Skeletal muscle satellite cell (primary cell): ENCODE results near the gene CHD9NB.
"Not testable (repeated sequence)": the region's sequence is repeated elsewhere in the genome, so short reads cannot be mapped to it uniquely, and the experiment has no call there.

Experiments used
- H3K27me3 ChIP-seq: 2 replicates; pipeline ENCODE4 v1.7.0; 2013; ENCODE audit warnings: low read length; ENCODE audit not compliant: control insufficient read depth, insufficient read depth
- H3K36me3 ChIP-seq: 2 replicates; pipeline ENCODE4 v1.7.0; 2013; ENCODE audit warnings: mild to moderate bottlenecking, control low read depth, low read length; ENCODE audit not compliant: insufficient read depth
- H3K4me1 ChIP-seq: 2 replicates; pipeline ENCODE4 v1.7.0; 2013; ENCODE audit warnings: low read length; ENCODE audit not compliant: control insufficient read depth, insufficient read depth
- H3K4me2 ChIP-seq: 2 replicates; pipeline ENCODE4 v1.7.0; 2013; ENCODE audit warnings: mild to moderate bottlenecking, low read length
- H3K4me3 ChIP-seq: 2 replicates; pipeline ENCODE4 v1.7.0; 2013; ENCODE audit warnings: low read length
- H3K9ac ChIP-seq: 2 replicates; pipeline ENCODE4 v1.7.0; 2013; ENCODE audit warnings: mild to moderate bottlenecking, low read depth, low read length, moderate library complexity
- H3K9me3 ChIP-seq: replicated peaks from 2 replicates; pipeline ENCODE4 v1.7.0; 2013; ENCODE audit warnings: mild to moderate bottlenecking, control low read depth, low read length

The CHD9NB gene

GRCh38 chr16:53054670-53055485 is 2.2 kb upstream of the CHD9NB start, which contains the start of gene CHD9:
Gene CHD9 (plus strand): TSS chr16:53054991. CDS start chr16:53156090, 101,099 bp downstream.
- peak within 1 kb of the TSS; percentile 84 for H3K4me2 ChIP-seq
- H3K4me3 ChIP-seq = peak within 1 kb of the TSS; percentile 92
- no peaks in the 10 kb centered on the region for H3K27me3 ChIP-seq
- no peaks in the 10 kb centered on the region for H3K36me3 ChIP-seq
- peak within 1 kb of the TSS; percentile 85 for H3K9ac ChIP-seq
- peaks cover 43% of the 10 kb centered on the region for H3K4me1 ChIP-seq
- H3K9me3 ChIP-seq = no peaks in the 10 kb centered on the region

DNA sequence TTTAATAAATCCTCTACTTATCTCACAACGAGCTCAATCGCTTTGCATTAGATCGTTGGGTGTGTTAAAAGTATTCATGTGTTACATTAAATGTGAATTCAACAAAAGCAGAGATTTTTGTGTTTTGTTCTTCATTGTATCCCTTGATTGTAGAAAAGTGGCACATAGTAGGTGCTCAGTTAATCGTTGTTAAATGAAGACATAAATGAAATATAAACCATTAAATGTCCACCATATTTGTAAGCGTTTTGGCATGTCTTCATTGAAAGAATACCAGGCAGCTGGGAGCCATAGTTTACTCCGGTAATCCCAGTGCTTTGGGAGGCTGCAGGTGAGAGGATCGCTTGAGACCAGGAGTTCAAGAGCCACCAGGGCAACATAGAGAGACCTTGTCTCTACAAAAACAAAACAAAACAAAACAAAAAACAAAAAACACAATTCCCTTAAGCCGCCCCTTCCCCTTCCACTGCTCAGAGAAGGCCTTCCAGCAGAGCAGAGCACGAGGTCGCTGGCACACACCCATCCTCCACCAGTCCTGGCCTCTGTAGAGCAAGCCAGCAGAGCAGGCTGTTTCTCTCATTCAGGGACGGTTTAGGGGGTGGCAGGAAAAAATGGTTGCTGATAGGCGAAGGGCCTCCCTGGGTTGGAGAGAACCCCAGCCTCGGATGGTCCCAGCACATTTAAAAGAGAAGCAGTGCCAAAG is 1.4 kb upstream of the CHD9NB start:
- no peaks in the 10 kb centered on the region for H3K9me3 ChIP-seq
- H3K9ac ChIP-seq = peak overlapping the region; percentile 85
- peak overlapping the region; percentile 84 for H3K4me2 ChIP-seq
- H3K36me3 ChIP-seq = no peaks in the 10 kb centered on the region
- peaks cover 43% of the 10 kb centered on the region for H3K4me1 ChIP-seq
- peak overlapping the region; percentile 92 for H3K4me3 ChIP-seq
- no peaks in the 10 kb centered on the region for H3K27me3 ChIP-seq

GRCh38 chr16:53051255-53051654 is 1.4 kb downstream of the CHD9NB start:
- not testable (repeated sequence) for H3K4me2 ChIP-seq, H3K27me3 ChIP-seq, H3K9ac ChIP-seq, H3K9me3 ChIP-seq, H3K4me3 ChIP-seq, H3K36me3 ChIP-seq
- H3K4me1 ChIP-seq = peaks cover 27% of the 10 kb centered on the region

DNA sequence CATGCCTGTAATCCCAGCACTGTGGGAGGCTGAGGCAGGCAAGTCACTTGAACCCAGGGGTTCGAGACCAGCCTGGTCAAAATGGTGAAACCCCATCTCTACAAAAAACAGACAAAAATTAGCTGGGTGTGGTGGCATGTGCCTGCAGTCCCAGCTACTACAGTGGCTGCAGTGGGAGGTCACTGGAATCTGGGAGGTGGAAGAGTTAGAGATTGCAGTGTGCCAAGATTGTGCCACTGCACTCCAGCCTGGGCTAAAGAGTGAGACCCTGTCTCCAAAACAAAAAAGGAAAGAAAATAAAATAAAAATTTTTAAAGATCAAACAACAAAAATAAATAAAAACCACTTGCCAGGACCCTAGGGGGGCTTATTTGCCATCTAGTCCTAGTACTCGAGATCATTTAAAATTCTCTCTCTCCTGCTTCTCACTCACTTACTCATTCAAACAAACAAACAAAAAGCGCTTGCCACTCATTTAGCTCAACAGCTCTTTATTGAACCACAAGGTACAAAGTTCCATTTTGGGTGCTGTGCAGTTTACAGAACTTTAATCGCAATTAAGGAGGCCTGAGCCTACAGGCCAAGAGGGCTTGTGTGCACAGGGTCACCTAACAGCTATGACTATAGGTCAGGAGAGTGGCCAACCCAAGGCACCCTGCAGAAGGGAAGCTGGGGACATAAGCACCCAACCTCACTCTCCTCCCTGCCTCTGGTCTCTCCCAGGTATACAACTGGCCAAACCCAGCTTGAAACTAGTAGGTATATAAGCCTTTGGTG is 4.4 kb downstream of the CHD9NB start:
- H3K4me2 ChIP-seq = no peak overlapping the region
- no peaks in the 10 kb centered on the region for H3K36me3 ChIP-seq
- H3K27me3 ChIP-seq = peaks cover 4% of the 10 kb centered on the region
- H3K4me1 ChIP-seq = peaks cover 11% of the 10 kb centered on the region
- H3K9ac ChIP-seq = no peak overlapping the region
- no peaks in the 10 kb centered on the region for H3K9me3 ChIP-seq
- no peak overlapping the region for H3K4me3 ChIP-seq

DNA sequence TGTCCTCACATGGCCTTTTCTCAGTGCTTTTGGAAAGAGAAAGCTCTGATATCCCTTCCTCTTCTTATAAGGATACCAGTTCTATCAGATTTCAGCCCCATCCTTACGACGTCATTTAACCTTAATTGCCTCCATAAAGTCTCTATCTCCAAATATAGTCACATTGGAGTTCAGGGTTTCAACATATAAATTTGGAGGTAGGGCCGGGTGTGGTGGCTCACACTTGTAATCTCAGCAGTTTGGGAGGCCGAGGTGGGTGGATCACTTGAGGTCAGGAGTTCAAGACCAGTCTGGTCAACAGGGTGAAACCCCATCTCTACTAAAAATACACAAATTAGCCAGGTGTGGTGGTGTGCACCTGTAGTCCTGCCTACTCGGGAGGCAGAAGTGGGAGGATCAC is 5.2 kb downstream of the CHD9NB start:
- H3K4me2 ChIP-seq, H3K36me3 ChIP-seq, H3K4me3 ChIP-seq, H3K9ac ChIP-seq, H3K27me3 ChIP-seq, H3K4me1 ChIP-seq, H3K9me3 ChIP-seq: not testable (repeated sequence)

DNA sequence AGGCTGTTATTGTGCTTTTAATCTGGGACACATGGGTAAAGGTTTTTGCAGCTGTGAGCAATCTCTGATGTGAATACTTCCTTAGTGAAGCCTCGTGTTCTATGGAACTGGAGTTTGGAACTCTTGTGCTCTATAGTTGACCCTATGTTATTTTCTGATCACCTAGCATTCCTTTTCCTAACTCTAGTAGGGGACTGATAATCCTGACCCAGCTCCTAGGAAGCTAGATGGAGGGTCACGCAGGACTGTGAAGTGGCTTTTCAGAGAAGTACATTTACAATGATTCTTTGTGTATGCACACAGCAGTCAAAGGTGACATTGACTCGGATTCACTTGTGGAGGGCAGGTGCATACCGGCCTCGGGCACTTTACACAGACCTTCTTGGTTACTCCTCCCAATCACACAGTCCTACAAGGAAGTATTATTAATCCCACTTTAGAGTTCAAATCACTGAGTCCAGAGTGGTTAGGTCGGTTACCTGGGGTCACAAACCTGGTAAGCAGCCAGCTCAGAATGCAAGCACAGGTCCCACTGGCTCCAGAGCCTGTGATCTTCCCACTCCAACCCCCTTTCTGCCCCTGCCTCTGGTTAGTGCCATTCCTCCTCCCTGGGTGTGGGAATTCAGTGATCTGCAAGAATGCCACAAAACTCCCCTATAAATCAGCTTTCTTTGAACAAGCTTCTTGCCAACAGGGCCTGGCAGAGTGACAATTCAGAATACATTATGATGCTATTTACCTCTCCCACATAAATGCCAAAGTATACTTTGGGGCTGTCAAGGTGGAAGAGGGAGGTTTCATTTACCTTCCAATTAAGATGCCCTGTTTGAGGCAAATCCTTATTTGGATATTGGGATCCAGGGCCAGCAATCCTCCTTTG is 7.1 kb downstream of the CHD9NB start:
- H3K9me3 ChIP-seq = no peaks in the 10 kb centered on the region
- no peak overlapping the region for H3K9ac ChIP-seq

DNA sequence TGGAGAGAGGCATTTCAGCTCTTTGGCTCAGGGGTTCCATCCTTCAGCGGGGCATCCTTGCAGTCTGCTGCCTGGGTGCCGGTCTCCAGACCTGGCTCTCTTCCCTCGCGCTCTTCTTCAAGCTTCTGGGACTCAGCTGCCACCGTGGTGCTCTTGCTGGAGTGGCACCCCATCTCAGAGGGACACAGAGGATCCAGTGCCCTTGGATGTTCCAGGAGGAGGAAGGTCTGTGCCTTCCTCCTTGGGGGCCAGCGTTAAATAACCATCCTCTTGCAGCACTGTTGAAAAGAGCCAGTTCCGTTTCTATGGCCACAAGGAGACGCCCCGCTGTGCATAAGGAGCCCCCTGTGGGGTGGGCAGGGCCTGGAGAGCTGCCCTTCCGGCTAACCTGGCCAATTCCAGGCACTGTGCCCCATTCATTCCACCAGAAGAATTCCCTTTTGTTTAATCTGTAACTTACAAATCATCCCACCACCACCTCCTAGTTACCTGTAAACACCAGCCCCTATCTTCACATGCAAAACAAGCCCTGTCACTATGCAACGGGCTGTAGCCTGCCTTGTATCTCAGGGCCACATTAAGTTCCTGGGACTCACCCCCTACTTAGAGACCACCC is 8.6 kb downstream of the CHD9NB start:
- Histone ChIP-seq H3K4me1 (no peaks in the 10 kb centered on the region), H3K27me3 (peaks cover 9% of the 10 kb centered on the region), H3K9ac (no peak overlapping the region), H3K9me3 (no peaks in the 10 kb centered on the region), H3K36me3 (no peaks in the 10 kb centered on the region), H3K4me2 (no peak overlapping the region), H3K4me3 (no peak overlapping the region)

More for the DNA sequence above, 7.1 kb downstream of the CHD9NB start:
- H3K36me3 ChIP-seq = no peaks in the 10 kb centered on the region
- no peaks in the 10 kb centered on the region for H3K4me1 ChIP-seq
- H3K27me3 ChIP-seq = peaks cover 9% of the 10 kb centered on the region
- no peak overlapping the region for H3K4me2 ChIP-seq
- no peak overlapping the region for H3K4me3 ChIP-seq

DNA sequence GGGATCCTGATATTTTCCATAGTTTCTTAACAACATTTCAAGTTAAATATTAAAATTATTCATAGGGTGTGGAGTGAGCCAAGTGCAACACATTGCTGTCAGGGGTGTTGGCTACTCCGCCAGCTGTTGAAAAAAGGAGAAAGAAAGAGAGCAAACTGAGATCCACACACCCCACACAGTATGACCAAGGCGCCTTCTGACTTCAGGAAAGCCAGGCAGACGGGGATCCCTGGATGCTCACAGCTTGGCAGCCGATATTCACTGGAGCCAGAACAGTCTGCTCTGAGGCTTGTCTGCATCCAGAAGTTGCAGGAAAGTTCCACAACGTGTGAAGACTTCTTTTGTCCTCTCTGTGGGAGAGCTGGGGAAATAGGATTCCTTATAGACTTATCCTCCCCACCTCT is 9.3 kb downstream of the CHD9NB start:
- Histone ChIP-seq H3K4me2 (no peak overlapping the region), H3K36me3 (no peaks in the 10 kb centered on the region), H3K27me3 (peaks cover 9% of the 10 kb centered on the region), H3K4me3 (no peak overlapping the region), H3K9ac (no peak overlapping the region), H3K9me3 (no peaks in the 10 kb centered on the region), H3K4me1 (no peaks in the 10 kb centered on the region)

- Histone ChIP-seq H3K4me1 (no peaks in the 10 kb centered on the region), H3K4me3 (no peak overlapping the region)
These were observed 10.4 kb downstream of the CHD9NB start for GRCh38 chr16:53042235-53042701.

DNA sequence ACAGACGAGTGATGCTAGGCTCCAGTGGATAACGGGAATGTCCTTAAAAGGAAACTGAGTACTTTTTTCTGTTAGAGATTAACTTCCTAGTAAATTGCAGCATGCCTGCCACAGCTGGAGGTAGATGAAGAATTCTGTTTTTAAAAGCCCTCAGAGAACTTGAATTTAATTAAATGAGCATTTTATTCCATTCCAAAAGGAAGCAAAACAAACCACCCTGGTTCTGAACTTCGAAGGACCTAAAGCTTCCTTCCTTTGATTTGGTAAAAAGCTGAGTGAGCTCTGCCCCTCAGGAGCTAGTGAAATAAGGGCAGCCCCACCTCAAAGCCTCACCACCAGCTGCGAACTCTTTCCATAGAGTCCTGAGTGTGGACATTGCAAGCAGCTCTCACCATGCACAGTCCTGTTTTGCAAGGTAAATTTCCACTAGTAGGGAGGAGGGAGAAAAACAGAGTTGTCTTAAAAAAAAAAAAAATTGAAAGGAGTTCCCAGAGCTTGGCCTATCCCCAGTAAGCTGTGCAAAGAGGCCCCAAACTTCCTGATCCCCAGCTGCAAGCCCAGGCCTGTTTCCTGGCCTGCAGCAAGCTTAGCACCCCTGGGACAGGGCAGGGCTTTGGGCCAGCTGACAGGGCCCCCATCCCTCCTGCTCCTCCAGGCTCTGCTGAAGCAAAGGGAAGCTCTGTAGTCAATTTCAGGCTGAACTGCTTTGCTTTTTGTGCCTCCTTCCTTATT is 11.2 kb downstream of the CHD9NB start:
- Histone ChIP-seq H3K9ac (no peak overlapping the region), H3K4me2 (no peak overlapping the region), H3K4me1 (no peaks in the 10 kb centered on the region)

More at GRCh38 chr16:53042235-53042701, 10.4 kb downstream of the CHD9NB start:
- H3K36me3 ChIP-seq = no peaks in the 10 kb centered on the region
- no peaks in the 10 kb centered on the region for H3K9me3 ChIP-seq
- no peak overlapping the region for H3K4me2 ChIP-seq
- H3K27me3 ChIP-seq = peaks cover 9% of the 10 kb centered on the region
- H3K9ac ChIP-seq = no peak overlapping the region

More for the DNA sequence above, 11.2 kb downstream of the CHD9NB start:
- no peaks in the 10 kb centered on the region for H3K36me3 ChIP-seq
- H3K4me3 ChIP-seq = no peak overlapping the region
- peaks cover 9% of the 10 kb centered on the region for H3K27me3 ChIP-seq
- no peaks in the 10 kb centered on the region for H3K9me3 ChIP-seq
